H9 (cell line): ENCODE measurements around the gene TMUB2. TPM values are rescaled to one million over a fixed set of nuclear protein-coding genes. Genes with fewer than 3 reads are reported as not detected.

Experiments used
- DNase-seq: peaks from one replicate; pipeline ENCODE4 v3.0.0-alpha.2; 2017
- H2AFZ ChIP-seq: one replicate; pipeline ENCODE4 v1.6.1; 2013; ENCODE audit warnings: mild to moderate bottlenecking, low read length, control low read depth, moderate library complexity
- H2AK5ac ChIP-seq: 2 replicates; pipeline ENCODE4 v1.6.1; 2013; ENCODE audit warnings: low read length, control low read depth, mixed read lengths; ENCODE audit not compliant: insufficient read length
- H2BK120ac ChIP-seq: one replicate; pipeline ENCODE4 v1.6.1; 2013; ENCODE audit warnings: low read depth, mild to moderate bottlenecking, low read length, control low read depth, inconsistent platforms; ENCODE audit not compliant: poor library complexity, severe bottlenecking
- H2BK12ac ChIP-seq: 2 replicates; pipeline ENCODE4 v1.6.1; 2013; ENCODE audit warnings: low read length, control low read depth, mixed read lengths, low read depth; ENCODE audit not compliant: insufficient read length
- H2BK15ac ChIP-seq: 2 replicates; pipeline ENCODE4 v1.6.1; 2013; ENCODE audit warnings: low read depth, low read length, control low read depth
- H2BK20ac ChIP-seq: one replicate; pipeline ENCODE4 v1.6.1; 2013; ENCODE audit warnings: low read depth, mild to moderate bottlenecking, low read length, control low read depth, inconsistent platforms; ENCODE audit not compliant: poor library complexity, severe bottlenecking
- H2BK5ac ChIP-seq: 2 replicates; pipeline ENCODE4 v1.6.1; 2013; ENCODE audit warnings: low read length, control low read depth, mixed read lengths; ENCODE audit not compliant: insufficient read length
- H3K14ac ChIP-seq: 2 replicates; pipeline ENCODE4 v1.6.1; 2013; ENCODE audit warnings: low read length, control low read depth; ENCODE audit not compliant: insufficient read depth
- H3K18ac ChIP-seq: 2 replicates; pipeline ENCODE4 v1.6.1; 2013; ENCODE audit warnings: low read depth, mild to moderate bottlenecking, mixed read lengths, low read length, control low read depth; ENCODE audit not compliant: insufficient read length
- H3K23ac ChIP-seq: 2 replicates; pipeline ENCODE4 v1.6.1; 2013; ENCODE audit warnings: low read length, control low read depth, mixed read lengths, low read depth; ENCODE audit not compliant: insufficient read length
- H3K23me2 ChIP-seq: 2 replicates; pipeline ENCODE4 v1.6.1; 2013; ENCODE audit warnings: low read depth, mild to moderate bottlenecking, mixed read lengths, low read length, control low read depth; ENCODE audit not compliant: insufficient read length, poor library complexity, severe bottlenecking
- H3K27ac ChIP-seq: 2 replicates; pipeline ENCODE4 v1.5.1; 2013; ENCODE audit warnings: low read length, control low read depth, mixed read lengths, low read depth; ENCODE audit not compliant: insufficient read length
- H3K27me3 ChIP-seq: 2 replicates; pipeline ENCODE4 v1.6.1; 2013; ENCODE audit warnings: low read length, control low read depth, inconsistent platforms; ENCODE audit not compliant: insufficient read depth
- H3K4ac ChIP-seq: 2 replicates; pipeline ENCODE4 v1.6.1; 2013; ENCODE audit warnings: low read depth, mild to moderate bottlenecking, control low read depth, inconsistent platforms, low read length, moderate library complexity
- H3K4me1 ChIP-seq: 2 replicates; pipeline ENCODE4 v1.6.1; 2013; ENCODE audit warnings: low read length, control low read depth, inconsistent platforms; ENCODE audit not compliant: insufficient read depth
- H3K4me2 ChIP-seq: 2 replicates; pipeline ENCODE4 v1.6.1; 2013; ENCODE audit warnings: low read length, control low read depth, mixed read lengths; ENCODE audit not compliant: insufficient read length, insufficient read depth
- H3K56ac ChIP-seq: 2 replicates; pipeline ENCODE4 v1.6.1; 2013; ENCODE audit warnings: low read depth, mild to moderate bottlenecking, mixed read lengths, low read length, control low read depth; ENCODE audit not compliant: insufficient read length
- H3K79me1 ChIP-seq: 2 replicates; pipeline ENCODE4 v1.6.1; 2013; ENCODE audit warnings: low read depth, mild to moderate bottlenecking, moderate library complexity, low read length, control low read depth, inconsistent platforms; ENCODE audit not compliant: insufficient read depth, poor library complexity, severe bottlenecking
- H3K79me2 ChIP-seq: 2 replicates; pipeline ENCODE4 v1.6.1; 2013; ENCODE audit warnings: low read length, control low read depth, inconsistent platforms; ENCODE audit not compliant: insufficient read depth
- H3K9ac ChIP-seq: 2 replicates; pipeline ENCODE4 v1.6.1; 2013; ENCODE audit warnings: low read length, control low read depth, mixed read lengths; ENCODE audit not compliant: insufficient read length; ENCODE audit errors: extremely low read depth
- H3K9me3 ChIP-seq: one replicate; pipeline ENCODE4 v1.6.1; 2013; ENCODE audit warnings: low read depth, low read length, inconsistent platforms; ENCODE audit not compliant: control insufficient read depth
- H3T11ph ChIP-seq: one replicate; pipeline ENCODE4 v1.6.1; 2013; ENCODE audit warnings: mild to moderate bottlenecking, low read length, control low read depth, inconsistent platforms
- H4K20me1 ChIP-seq: one replicate; pipeline ENCODE4 v1.6.1; 2013; ENCODE audit not compliant: control insufficient read depth, insufficient read length, insufficient read depth
- H4K5ac ChIP-seq: 2 replicates; pipeline ENCODE4 v1.6.1; 2013; ENCODE audit warnings: low read depth, mild to moderate bottlenecking, mixed read lengths, low read length, control low read depth; ENCODE audit not compliant: insufficient read length
- H4K8ac ChIP-seq: replicated peaks from 2 replicates; pipeline ENCODE4 v1.6.1; 2013; ENCODE audit warnings: low read length, control low read depth, mixed read lengths, low read depth; ENCODE audit not compliant: insufficient read length
- H4K91ac ChIP-seq: 2 replicates; pipeline ENCODE4 v1.6.1; 2013; ENCODE audit warnings: low read depth, mild to moderate bottlenecking, moderate library complexity, mixed read lengths, low read length, control low read depth; ENCODE audit not compliant: insufficient read length
- H3K27ac Mint-ChIP-seq, 3 experiments: 2 replicates in 2 of 3; 3 replicates in 1 of 3; pipeline ENCODE4 v1.8.0; 2020 to 2021; ENCODE audit warnings: mixed read lengths in 3 of 3, mild to moderate bottlenecking in 1 of 3, moderate library complexity in 1 of 3
- H3K27me3 Mint-ChIP-seq: 2 replicates; pipeline ENCODE4 v1.8.0; 2021; ENCODE audit warnings: low read depth, mild to moderate bottlenecking, moderate library complexity, mixed read lengths
- H3K36me3 Mint-ChIP-seq, 3 experiments: 2 replicates in 2 of 3; 3 replicates in 1 of 3; pipeline ENCODE4 v1.8.0; 2020 to 2021; ENCODE audit warnings: low read depth in 3 of 3, mixed read lengths in 3 of 3; ENCODE audit not compliant: insufficient read depth in 1 of 3
- H3K4me1 Mint-ChIP-seq, 2 experiments: 2 replicates each; pipeline ENCODE4 v1.8.0; 2020; ENCODE audit warnings: mixed read lengths in 2 of 2
- H3K4me3 Mint-ChIP-seq, 2 experiments: 2 replicates in 1 of 2; 3 replicates in 1 of 2; pipeline ENCODE4 v1.8.0; 2020 to 2021; ENCODE audit warnings: mild to moderate bottlenecking in 2 of 2, mixed read lengths in 2 of 2, moderate library complexity in 1 of 2
- H3K9me3 Mint-ChIP-seq, 2 experiments: 2 replicates in 1 of 2; 3 replicates in 1 of 2; pipeline ENCODE4 v1.8.0; 2020; ENCODE audit warnings: mild to moderate bottlenecking in 2 of 2, mixed read lengths in 2 of 2, moderate library complexity in 1 of 2
- CTCF ChIP-seq: fragments of 200-600 bp; sonication (generic); conservative IDR thresholded peaks from 3 replicates; pipeline ENCODE4 v1.8.0; 2021; ENCODE audit warnings: antibody characterized with exemption, mild to moderate bottlenecking
- WGBS: extraction: QIAGEN DNeasy Blood & Tissue Kit; methylation state at CpG from one replicate; pipeline ENCODE4 v1.1.7; 2013; ENCODE audit warnings: missing lambda C conversion rate, low lambda C conversion rate, mixed read lengths; ENCODE audit not compliant: insufficient read length; ENCODE audit errors: extremely low coverage; 5-methylcytosine and 5-hydroxymethylcytosine counted together
- total RNA-seq: library from RNA; stranded (reverse); gene quantifications from 2 replicates; pipeline ENCODE4 v1.2.1, GENCODE V29; 2021

Gene TMUB2
- total RNA-seq, 1 experiment from 2014 or later = 22.9 TPM

DNA sequence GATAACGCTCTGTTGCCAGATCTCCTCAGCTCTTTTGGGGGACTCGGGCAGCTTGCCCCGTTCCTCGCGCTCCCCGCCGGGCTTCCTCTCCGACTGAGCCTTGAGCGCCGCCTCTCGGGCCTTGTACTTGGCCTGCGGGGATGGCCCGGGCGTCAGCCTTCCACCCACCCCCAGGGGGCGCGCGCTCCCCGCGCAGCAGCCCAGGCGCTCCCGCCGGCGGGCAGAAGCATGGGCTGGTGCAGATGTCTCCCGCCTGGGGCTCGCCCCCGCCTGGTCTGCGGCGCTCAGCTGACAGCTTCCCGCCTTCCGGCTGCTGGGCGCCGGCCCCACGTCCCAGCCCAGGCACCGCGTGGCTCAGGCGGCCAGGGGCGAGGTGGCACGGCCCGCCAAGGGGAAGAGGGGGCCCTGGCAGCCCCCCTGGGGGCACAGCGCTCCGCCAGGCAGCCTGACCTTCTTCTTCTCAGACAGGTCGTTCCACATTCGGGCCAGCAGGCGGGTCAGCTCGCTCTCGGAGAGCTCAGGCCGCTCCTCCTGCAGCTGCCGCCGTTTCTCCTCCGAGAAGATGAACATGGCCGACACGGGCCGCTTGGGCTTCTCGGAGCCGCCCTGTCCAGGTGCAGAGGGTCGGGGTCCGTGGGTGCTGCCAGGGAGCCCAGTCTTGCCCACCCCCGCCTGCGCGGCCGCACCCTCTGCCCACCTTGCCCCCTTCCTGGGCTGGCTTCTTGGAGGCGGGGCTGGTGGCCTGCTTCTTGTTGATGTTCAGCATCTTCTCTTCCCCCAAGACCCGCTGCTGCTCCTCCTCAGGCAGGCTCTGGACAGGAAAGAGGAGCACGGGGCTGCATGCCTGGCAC lies 23.8 kb downstream of the TMUB2 start:
- Histone ChIP-seq H3K9ac (no peak overlapping the region), H2BK20ac (no peak overlapping the region), H2AK5ac (no peak overlapping the region), H2BK12ac (no peak overlapping the region), H3K23ac (no peak overlapping the region), H3K27ac (no peak overlapping the region), H4K20me1 (no peaks in the 10 kb centered on the region), H4K8ac (no peak overlapping the region), H2BK120ac (no peak overlapping the region), H3K18ac (no peak overlapping the region), H3K27me3 (no peaks in the 10 kb centered on the region), H3T11ph (no peak overlapping the region), H3K23me2 (no peaks in the 10 kb centered on the region), H3K14ac (no peak overlapping the region), H2AFZ (no peak overlapping the region), H2BK15ac (no peak overlapping the region), H3K79me1 (no peaks in the 10 kb centered on the region), H3K56ac (no peak overlapping the region), H4K91ac (no peak overlapping the region), H3K4me2 (no peak overlapping the region), H3K4me1 (no peaks in the 10 kb centered on the region), H3K9me3 (no peaks in the 10 kb centered on the region), H3K79me2 (no peaks in the 10 kb centered on the region), H4K5ac (no peak overlapping the region), H2BK5ac (no peak overlapping the region), H3K4ac (no peak overlapping the region)
- Mint-ChIP-seq H3K4me1 (peaks cover 5 to 31% of the 10 kb centered on the region in 2 experiments; a peak in 3 of 4 replicates), H3K36me3 (peaks cover 40 to 90% (median 74%) of the 10 kb centered on the region in 3 experiments), H3K4me3 (peak overlapping the region in 1 of 2 experiments; percentile 39; a peak in 1 of 5 replicates), H3K9me3 (no peaks in the 10 kb centered on the region), H3K27ac (0 out of 7 replicates have a peak overlapping the region, but pooled peaks of 2 of the 3 experiments have one; percentile 14 to 28), H3K27me3 (no peaks in the 10 kb centered on the region)
- peak; percentile 99 for TF ChIP-seq CTCF
- DNase-seq = peak; percentile 98
- no CpG with 5 or more reads among the region's 64 CpGs for WGBS
